CD4-positive, alpha-beta T cell treated with Interferon alpha-2 for 1 hour (primary cell): ENCODE results near the gene UGT1A6.

Experiments
- DNase-seq, 2 donors: peaks; one replicate each; pipeline ENCODE4 v3.0.0-alpha.2; 2020 to 2022

Gene UGT1A6

GRCh38 chr2:233803292-233803911 is 110.7 kb downstream of the UGT1A6 start:
- no peak for DNase-seq

- DNase-seq = no peak
Observed at GRCh38 chr2:233803994-233804393, 111.3 kb downstream of the UGT1A6 start.

DNA sequence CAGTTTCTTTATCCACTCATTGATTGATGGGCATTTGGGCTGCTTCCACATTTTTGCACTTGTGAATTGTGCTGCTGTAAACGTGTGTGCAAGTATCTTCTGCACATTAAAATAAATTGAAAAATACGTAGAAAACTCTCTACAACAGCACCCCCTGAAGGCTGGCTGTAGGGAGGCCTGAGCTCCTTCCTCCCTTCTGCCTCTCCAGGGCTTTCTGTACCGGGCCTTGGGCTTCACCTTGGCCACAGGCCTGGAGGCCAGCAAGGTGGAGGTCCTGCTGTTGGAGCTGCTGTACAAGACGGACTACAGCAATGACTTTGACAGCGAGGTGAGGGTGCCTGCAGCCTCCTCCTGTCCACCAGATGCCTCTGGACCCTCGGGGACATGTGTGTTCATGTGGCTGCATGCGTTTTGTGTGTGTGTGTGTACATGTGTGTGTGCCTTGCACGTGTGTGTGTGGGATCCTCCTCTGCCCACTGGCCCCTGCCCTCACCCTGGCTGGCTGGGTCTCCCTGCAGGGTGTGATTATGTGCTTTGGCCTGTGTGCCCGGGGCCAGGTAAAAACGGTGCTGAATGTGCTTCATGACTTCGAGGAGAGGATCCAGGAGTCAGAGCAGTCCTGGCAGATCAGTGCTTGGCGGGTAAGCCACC is 114.7 kb downstream of the UGT1A6 start:
- DNase-seq = no peak

DNA sequence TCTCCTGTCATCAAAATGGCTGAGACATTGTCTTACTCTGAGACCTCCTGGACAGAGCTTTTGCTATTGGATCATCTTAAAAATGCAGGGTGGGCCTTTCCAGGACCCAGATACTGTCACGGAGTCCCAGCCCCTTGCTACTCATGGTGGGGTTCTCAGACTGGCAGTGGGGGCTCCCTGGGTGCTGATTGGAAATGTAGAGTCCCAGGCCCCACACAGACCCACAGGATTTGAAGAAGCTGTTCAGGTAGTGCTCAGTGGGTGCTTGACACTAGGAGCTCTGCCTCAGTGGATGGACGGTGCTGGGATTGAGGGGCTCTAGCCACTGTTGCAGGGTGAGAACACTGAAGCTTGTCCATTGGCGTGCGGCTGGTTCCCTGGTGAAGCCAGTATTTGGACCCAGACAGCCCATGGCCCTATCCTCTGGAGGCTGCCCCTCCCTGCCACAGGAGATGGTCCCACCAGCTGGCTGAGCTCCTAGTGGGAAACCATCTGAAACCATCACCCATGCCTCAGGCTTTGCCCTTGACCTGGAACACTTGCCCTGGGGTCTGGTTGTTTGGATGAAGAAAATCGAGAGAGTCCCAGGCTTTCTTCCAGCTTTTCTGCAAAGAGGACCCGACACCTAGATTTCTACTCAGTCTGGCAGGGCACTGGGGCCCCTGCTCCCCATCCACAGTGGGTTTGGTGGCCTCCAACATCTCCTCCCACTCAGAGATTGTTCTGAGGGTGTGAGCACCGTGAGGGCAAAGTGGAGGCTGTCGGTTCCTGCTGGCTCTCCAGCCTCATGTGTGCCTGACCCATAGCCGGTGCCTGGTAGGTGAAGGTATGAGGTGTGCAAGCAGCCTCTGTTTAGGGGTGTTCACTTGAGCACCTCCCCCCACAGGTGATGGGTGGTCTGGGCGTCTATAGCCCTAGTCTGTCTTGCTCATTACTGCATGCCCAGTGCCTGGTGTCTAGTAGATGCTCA is 115.6 kb downstream of the UGT1A6 start:
- no peak for DNase-seq

DNA sequence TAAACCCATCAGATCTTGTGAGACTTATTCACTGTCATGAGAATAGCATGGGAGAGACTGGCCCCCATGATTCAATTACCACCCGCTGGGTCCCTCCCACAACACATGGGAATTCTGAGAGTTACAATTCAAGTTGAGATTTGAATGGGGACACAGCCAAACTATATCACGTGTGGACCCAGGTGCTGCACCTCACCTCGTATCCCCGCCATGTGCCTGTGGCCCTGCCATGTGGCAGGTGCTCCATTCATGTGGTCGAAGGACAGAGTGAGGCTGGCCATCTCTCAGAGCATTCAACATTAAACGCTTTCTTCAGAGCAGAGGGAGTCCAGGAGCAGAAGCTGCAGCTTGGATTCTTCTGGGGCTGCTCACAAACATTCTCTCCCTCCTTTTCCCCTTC is 117.7 kb downstream of the UGT1A6 start:
- no peak for DNase-seq

DNA sequence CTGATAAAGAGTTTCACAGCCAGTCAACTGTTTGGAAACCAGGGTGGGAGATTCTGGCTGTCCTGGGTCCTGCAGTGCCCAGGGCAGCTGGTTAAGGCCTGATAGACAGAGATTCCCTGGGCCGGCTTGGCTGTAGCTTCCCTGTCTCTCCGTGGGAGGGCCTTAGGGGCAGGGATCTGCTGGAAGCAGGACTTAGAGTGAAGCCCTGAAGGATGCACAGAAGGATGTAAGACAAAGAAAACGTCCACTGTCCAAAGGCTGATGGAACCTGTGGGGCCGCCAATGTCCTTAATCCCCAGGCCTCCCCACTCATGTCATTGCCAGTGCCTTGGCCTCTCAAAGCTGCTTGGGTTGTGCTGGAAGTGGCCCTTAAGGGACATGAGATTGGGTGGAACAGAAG is 118.4 kb downstream of the UGT1A6 start:
- DNase-seq = no peak

DNA sequence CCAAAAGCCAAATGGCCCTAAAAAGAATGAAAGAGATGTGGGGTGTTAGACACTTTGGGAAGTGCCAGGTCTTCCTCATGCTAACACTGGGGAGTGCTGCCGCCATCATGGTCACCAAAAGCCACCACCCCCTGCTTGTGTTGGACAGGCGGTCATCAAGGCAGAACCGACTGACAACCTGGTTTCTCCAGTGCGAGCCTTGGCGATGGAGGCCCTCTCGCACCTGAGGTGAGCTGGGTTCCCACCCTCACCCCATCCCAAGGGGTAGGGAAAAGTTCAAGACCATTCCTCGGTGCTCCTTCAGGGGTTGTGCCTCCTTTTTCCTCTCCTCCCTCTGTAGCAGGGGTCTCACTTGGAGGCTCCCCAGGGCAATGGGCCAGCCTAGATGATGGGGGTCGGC is 119.0 kb downstream of the UGT1A6 start:
- DNase-seq = no peak

- no peak for DNase-seq
Observed at GRCh38 chr2:233813236-233814055, 120.8 kb downstream of the UGT1A6 start.

GRCh38 chr2:233814056-233814835 is 121.6 kb downstream of the UGT1A6 start:
- DNase-seq = no peak

GRCh38 chr2:233815861-233816260 is 123.2 kb downstream of the UGT1A6 start:
- DNase-seq = no peak

DNA sequence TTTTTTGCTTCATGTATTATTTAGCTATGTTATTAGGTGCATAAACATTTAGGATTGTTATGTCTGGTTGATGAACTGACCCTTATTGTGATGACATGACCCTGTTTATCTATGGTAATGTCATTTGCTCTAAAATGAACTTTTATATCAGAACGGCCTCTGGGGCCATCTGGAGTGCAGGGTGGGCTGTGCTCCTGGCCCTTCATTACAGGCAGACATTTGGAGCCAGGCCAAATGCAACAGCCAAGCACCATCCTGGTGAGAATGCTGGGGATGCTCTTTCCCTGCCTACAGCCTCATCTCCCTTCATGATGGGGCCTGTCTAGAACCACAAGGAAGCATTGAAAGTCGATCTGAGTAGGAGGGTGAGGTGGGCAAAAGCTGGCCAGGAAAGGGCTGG is 123.6 kb downstream of the UGT1A6 start:
- DNase-seq = no peak

DNA sequence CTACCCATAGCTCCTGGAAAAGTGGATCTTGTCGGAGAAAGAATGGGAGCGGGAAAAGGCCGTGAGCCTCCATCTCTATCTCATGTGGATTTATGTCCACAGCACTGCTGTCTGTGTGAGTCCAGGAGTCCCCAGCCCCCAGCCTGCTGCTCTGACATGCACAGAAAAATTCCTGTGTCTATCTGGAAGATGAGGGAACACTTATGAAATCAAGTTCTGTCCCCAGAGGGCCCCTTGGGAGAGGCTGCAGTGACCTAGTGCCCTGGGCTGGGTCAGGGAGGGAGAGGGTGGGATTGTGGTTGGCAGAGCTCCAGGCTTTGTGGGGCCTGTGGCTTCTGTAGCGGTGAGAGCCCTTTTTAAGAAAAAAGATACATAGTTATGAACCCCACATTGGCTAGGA is 124.1 kb downstream of the UGT1A6 start:
- no peak for DNase-seq

GRCh38 chr2:233817361-233817911 is 124.7 kb downstream of the UGT1A6 start:
- no peak for DNase-seq

DNA sequence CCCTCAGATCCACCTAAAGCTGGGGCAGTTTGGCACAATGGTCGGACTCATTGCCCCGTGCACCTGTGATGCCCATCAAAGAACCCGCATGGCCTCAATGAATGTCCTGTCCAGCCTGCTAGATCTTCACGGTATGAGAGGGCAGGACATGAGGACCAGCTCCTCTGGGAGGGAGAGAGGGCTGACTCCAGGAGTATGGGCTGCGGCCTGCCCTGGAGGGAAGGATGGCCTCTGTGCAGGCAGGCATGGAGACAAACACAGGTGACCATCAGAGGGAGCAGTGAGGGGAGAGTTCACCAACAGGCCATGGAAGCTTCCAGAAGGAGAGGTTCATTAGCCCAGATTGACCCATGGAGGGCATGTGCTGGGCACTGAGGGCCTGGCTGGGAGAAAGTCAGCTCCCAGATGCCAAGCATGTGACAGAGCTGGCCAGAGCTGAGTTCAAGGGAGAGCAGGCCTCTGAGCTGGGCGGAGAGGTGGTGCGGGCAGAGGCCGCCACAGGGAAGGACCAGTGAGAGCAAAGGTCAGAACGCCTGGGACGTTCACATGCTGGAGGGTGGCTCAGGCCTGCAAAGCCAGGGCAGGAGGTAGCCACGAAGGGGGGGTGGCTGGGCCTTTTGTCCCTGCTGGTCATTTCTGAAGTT is 125.4 kb downstream of the UGT1A6 start:
- no peak for DNase-seq

GRCh38 chr2:233818639-233819621 is 126.2 kb downstream of the UGT1A6 start:
- no peak for DNase-seq

GRCh38 chr2:233819884-233820773 is 127.4 kb downstream of the UGT1A6 start:
- DNase-seq = no peak

DNA sequence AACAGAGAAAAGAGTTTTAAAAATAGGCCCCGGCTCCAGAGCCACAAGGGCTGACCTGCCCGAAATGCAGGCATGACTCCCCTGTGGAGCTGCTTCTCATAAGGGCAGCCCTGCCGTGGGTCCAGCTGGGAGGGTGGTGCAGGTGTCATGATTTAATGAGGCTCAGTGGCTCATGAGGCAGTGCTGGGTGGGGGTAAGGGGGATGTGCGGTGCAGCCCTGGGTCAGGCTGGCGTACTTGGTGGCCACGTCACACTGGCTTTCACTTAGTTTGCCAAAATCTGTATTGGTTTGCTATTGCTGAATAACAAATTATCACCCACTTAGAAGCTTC is 128.1 kb downstream of the UGT1A6 start:
- DNase-seq = no peak

DNA sequence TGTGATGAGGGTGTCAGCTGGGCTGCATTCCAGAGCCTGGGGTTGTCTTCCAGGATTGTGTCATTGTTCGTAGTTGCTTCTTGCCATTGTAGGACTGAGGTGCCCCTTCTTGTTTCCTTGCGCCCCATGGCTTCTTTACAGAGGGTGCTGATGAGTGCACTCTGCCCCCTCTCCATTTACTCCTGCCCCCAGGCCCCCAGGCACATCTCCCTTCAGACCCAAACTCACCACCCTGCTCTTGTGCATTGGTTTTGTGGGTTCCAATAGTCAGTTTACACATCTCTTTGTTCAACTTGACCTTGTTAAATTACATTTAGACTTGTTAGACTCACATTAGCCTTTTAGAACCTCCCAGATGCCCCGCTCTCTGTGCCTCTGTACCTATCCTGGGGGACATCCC is 128.5 kb downstream of the UGT1A6 start:
- DNase-seq = no peak

DNA sequence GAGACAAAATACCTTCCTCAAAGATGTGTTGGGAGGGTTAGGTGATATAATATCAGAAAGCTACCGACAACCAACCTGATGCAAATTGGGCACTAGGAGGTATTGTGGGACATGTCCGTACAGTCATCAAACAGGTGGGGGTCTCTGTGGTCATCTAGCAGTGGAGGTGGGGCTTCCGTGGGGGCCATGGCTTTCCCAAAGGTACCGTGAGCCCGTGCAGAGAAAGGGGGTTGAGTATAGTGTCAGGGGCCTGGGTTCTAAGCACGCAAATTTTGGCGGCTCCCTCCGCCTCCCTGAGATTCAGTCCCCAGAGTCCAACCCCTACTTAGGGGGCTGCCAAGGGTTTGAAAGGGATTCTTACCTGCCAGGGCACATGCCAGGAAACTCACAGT is 129.0 kb downstream of the UGT1A6 start:
- no peak for DNase-seq
